Neuronal stem cell (in vitro differentiated cells): ENCODE data around the gene PCMT1.
A peak's percentile ranks its signal among the peaks of the same experiment; 100 is the strongest.

Experiments used
- DNase-seq: peaks from one replicate; pipeline ENCODE4 v3.0.0-alpha.2; 2013; ENCODE audit warnings: low spot score
- H2AFZ ChIP-seq: one replicate; pipeline ENCODE4 v1.6.1; 2013; ENCODE audit warnings: mild to moderate bottlenecking, low read length, inconsistent platforms
- H2AK5ac ChIP-seq: 2 replicates; pipeline ENCODE4 v1.6.1; 2013; ENCODE audit warnings: low read depth, mild to moderate bottlenecking, inconsistent platforms, low read length, moderate library complexity, mixed read lengths
- H2BK120ac ChIP-seq: 2 replicates; pipeline ENCODE4 v1.6.1; 2013; ENCODE audit warnings: low read depth, mild to moderate bottlenecking, inconsistent platforms, low read length, moderate library complexity, mixed read lengths
- H2BK12ac ChIP-seq: one replicate; pipeline ENCODE4 v1.6.1; 2013; ENCODE audit warnings: low read length, inconsistent platforms
- H2BK15ac ChIP-seq: 2 replicates; pipeline ENCODE4 v1.6.1; 2013; ENCODE audit warnings: mild to moderate bottlenecking, low read length, inconsistent platforms, mixed read lengths
- H2BK5ac ChIP-seq: one replicate; pipeline ENCODE4 v1.6.1; 2013; ENCODE audit warnings: inconsistent platforms, mild to moderate bottlenecking, low read length, moderate library complexity
- H3K14ac ChIP-seq: one replicate; pipeline ENCODE4 v1.6.1; 2013; ENCODE audit warnings: low read length, inconsistent platforms
- H3K18ac ChIP-seq: 2 replicates; pipeline ENCODE4 v1.6.1; 2013; ENCODE audit warnings: low read length, inconsistent platforms
- H3K23ac ChIP-seq: 2 replicates; pipeline ENCODE4 v1.6.1; 2013; ENCODE audit warnings: low read depth, mild to moderate bottlenecking, mixed read lengths, low read length, inconsistent platforms; ENCODE audit not compliant: poor library complexity
- H3K27ac ChIP-seq: replicated peaks from 3 replicates; pipeline ENCODE4 v1.5.1; 2013; ENCODE audit warnings: low read length, inconsistent platforms
- H3K27me3 ChIP-seq, 3 experiments: 2 replicates each; pipeline ENCODE4 v1.6.1; 2013; ENCODE audit warnings: low read length in 3 of 3, mild to moderate bottlenecking in 2 of 3, inconsistent platforms in 1 of 3, low read depth in 1 of 3, mixed read lengths in 1 of 3, moderate library complexity in 1 of 3; ENCODE audit not compliant: control insufficient read depth in 3 of 3, insufficient read depth in 3 of 3
- H3K36me3 ChIP-seq, 2 donors: replicated peaks in 1 of 2; 2 replicates each; pipeline ENCODE4 v1.6.1; 2013; ENCODE audit warnings: low read length in 2 of 2; ENCODE audit not compliant: control insufficient read depth in 2 of 2, insufficient read depth in 2 of 2
- H3K4ac ChIP-seq: 2 replicates; pipeline ENCODE4 v1.6.1; 2013; ENCODE audit warnings: inconsistent platforms, mild to moderate bottlenecking, low read length, moderate library complexity
- H3K4me1 ChIP-seq, 2 donors: 1 replicate in 1 of 2; 2 replicates in 1 of 2; pipeline ENCODE4 v1.6.1; 2013; ENCODE audit warnings: low read length in 2 of 2, low read depth in 1 of 2; ENCODE audit not compliant: control insufficient read depth in 2 of 2, insufficient read depth in 1 of 2
- H3K4me2 ChIP-seq: one replicate; pipeline ENCODE4 v1.6.1; 2013; ENCODE audit warnings: mild to moderate bottlenecking, low read length, inconsistent platforms; ENCODE audit not compliant: insufficient read depth, poor library complexity, severe bottlenecking
- H3K4me3 ChIP-seq, 2 donors: 2 replicates each; pipeline ENCODE4 v1.5.1; 2013; ENCODE audit warnings: low read length in 2 of 2, mild to moderate bottlenecking in 2 of 2, inconsistent platforms in 1 of 2, moderate library complexity in 1 of 2
- H3K79me1 ChIP-seq: one replicate; pipeline ENCODE4 v1.6.1; 2013; ENCODE audit warnings: low read depth, mild to moderate bottlenecking, inconsistent platforms, low read length, moderate library complexity
- H3K9ac ChIP-seq: one replicate; pipeline ENCODE4 v1.6.1; 2013; ENCODE audit warnings: mild to moderate bottlenecking, low read depth, low read length, inconsistent platforms; ENCODE audit not compliant: poor library complexity
- H3K9me3 ChIP-seq, 2 donors: replicated peaks in 1 of 2; 2 replicates each; pipeline versions ENCODE3 to v1.6.1; 2013; ENCODE audit warnings: low read length in 2 of 2, mild to moderate bottlenecking in 2 of 2, inconsistent platforms in 1 of 2, low read depth in 1 of 2, mixed read lengths in 1 of 2, moderate library complexity in 1 of 2; ENCODE audit not compliant: control insufficient read depth in 2 of 2, insufficient read depth in 1 of 2
- H4K8ac ChIP-seq: one replicate; pipeline ENCODE4 v1.6.1; 2013; ENCODE audit warnings: low read depth, mild to moderate bottlenecking, inconsistent platforms, low read length, moderate library complexity
- H4K91ac ChIP-seq: one replicate; pipeline ENCODE4 v1.6.1; 2013; ENCODE audit warnings: low read length, low read depth, mild to moderate bottlenecking, inconsistent platforms; ENCODE audit not compliant: poor library complexity
- WGBS, 2 donors: extraction: QIAGEN DNeasy Blood & Tissue Kit; methylation state at CpG; one replicate each; pipeline ENCODE4 v1.1.7; 2013; ENCODE audit warnings: missing lambda C conversion rate in 2 of 2, mixed read lengths in 1 of 2; ENCODE audit not compliant: insufficient read length in 2 of 2, insufficient replicate concordance in 1 of 2; ENCODE audit errors: extremely low coverage in 2 of 2; 5-methylcytosine and 5-hydroxymethylcytosine counted together

PCMT1 gene

DNA sequence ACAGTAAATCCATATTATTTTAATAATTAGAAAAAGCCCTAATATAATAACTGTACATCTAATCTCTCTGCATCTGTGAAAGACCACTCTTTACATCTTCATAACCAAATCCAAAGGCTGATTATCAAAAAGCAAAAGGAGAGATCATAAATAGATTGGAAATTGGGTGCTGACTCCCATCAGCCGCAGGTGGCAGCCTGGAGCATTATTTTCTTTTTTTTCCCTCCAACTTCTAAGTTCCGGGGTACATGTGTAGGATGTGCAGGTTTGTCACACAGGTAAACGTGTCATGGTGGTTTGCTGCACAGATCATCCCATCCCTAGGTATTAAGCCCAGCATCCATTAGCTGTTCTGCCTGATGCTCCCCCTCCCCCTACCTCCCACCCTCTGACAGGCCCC lies 84.1 kb downstream of the PCMT1 start:
- WGBS, 2 donors = no CpG with 5 or more reads among the region's 3 CpGs
- H3K18ac ChIP-seq = no peak overlapping the region
- H3K23ac ChIP-seq = no peak overlapping the region

GRCh38 chr6:149834513-149835481 lies 85.3 kb downstream of the PCMT1 start:
- H3K14ac ChIP-seq = no peak overlapping the region
- H3K4me1 ChIP-seq = peaks cover 0 to 2% of the 10 kb centered on the region in 2 donors
- no peak overlapping the region for H2BK120ac ChIP-seq
- H2AFZ ChIP-seq = no peak overlapping the region
- H3K4ac ChIP-seq = no peak overlapping the region
- H3K23ac ChIP-seq = no peak overlapping the region
- H3K4me3 ChIP-seq = no peak overlapping the region
- H4K8ac ChIP-seq = no peak overlapping the region
- H2BK15ac ChIP-seq = no peak overlapping the region
- H2BK5ac ChIP-seq = no peak overlapping the region
- no peak overlapping the region for H3K9ac ChIP-seq
- H3K27me3 ChIP-seq = no peaks in the 10 kb centered on the region
- no peak overlapping the region for H2AK5ac ChIP-seq
- H3K4me2 ChIP-seq = no peak overlapping the region
- peak; percentile 71 for DNase-seq
- H3K18ac ChIP-seq = no peak overlapping the region
- H3K79me1 ChIP-seq = no peaks in the 10 kb centered on the region
- H3K36me3 ChIP-seq = peaks cover 0 to 43% of the 10 kb centered on the region in 2 donors
- H3K9me3 ChIP-seq = no peaks in the 10 kb centered on the region
- no peak overlapping the region for H2BK12ac ChIP-seq
- no peak overlapping the region for H4K91ac ChIP-seq
- no peak overlapping the region for H3K27ac ChIP-seq
- no CpG with 5 or more reads among the region's 5 CpGs for WGBS, 2 donors

More for the DNA sequence above, 84.1 kb downstream of the PCMT1 start:
- no peak overlapping the region for H2BK12ac ChIP-seq
- no peak overlapping the region for H2AK5ac ChIP-seq
- H3K27me3 ChIP-seq = no peaks in the 10 kb centered on the region
- H3K79me1 ChIP-seq = no peaks in the 10 kb centered on the region
- no peaks in the 10 kb centered on the region for H3K9me3 ChIP-seq
- H3K4me3 ChIP-seq = no peak overlapping the region
- no peak overlapping the region for H3K27ac ChIP-seq
- H2BK5ac ChIP-seq = no peak overlapping the region
- H2AFZ ChIP-seq = no peak overlapping the region
- H3K9ac ChIP-seq = no peak overlapping the region
- no peak overlapping the region for H4K91ac ChIP-seq
- peaks cover 0 to 2% of the 10 kb centered on the region in 2 donors for H3K4me1 ChIP-seq
- no peak overlapping the region for H3K14ac ChIP-seq
- H3K36me3 ChIP-seq = peaks cover 0 to 43% of the 10 kb centered on the region in 2 donors
- no peak for DNase-seq
- no peak overlapping the region for H2BK15ac ChIP-seq
- H3K4me2 ChIP-seq = no peak overlapping the region
- no peak overlapping the region for H4K8ac ChIP-seq
- no peak overlapping the region for H2BK120ac ChIP-seq
- H3K4ac ChIP-seq = no peak overlapping the region

DNA sequence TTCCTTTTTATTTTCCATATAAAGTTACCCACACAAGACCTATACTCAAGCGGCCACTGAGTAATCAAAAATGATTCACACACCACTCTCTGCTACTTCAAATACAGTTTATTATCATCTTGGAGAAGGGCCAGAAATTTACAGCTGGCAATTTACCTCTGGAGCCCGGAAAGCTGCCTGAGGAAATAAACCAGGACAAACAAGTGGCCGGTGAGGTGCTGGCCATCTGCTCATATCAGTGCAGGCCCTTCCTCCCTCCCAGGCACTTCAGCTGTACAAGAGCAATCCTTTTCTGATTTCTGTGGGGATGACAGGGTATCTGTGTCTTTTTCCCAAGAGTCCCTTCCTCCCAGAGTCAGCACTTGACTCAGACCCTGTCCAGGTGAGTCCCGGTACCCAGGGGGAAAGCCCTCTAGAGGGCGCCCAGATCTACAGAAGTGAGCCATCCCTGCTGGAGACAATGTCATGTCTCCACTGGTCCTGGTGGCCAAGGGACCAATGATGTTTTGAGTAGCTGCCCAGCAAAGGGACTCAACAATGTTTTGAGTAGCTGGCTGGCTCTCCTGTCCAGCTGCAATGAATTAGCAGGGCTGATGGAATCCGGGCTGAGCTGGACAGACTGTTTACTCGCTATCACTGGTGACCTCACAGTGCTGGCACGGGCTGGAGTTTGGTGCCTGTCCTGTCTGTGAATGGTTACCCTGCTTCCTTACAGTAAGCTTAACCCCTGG lies 91.0 kb downstream of the PCMT1 start:
- no CpG with 5 or more reads among the region's 8 CpGs for WGBS, 2 donors

GRCh38 chr6:149842331-149842730 lies 92.8 kb downstream of the PCMT1 start:
- no peaks in the 10 kb centered on the region for H3K9me3 ChIP-seq
- WGBS, 2 donors = no CpG with 5 or more reads among the region's 7 CpGs
- H2AFZ ChIP-seq = no peak overlapping the region

More for the DNA sequence above, 91.0 kb downstream of the PCMT1 start:
- H2BK15ac ChIP-seq = no peak overlapping the region
- H4K8ac ChIP-seq = no peak overlapping the region
- no peak overlapping the region for H3K4me3 ChIP-seq
- no peak overlapping the region for H3K4ac ChIP-seq
- H2BK120ac ChIP-seq = no peak overlapping the region
- no peaks in the 10 kb centered on the region for H3K4me1 ChIP-seq
- no peak overlapping the region for H2AK5ac ChIP-seq
- H3K79me1 ChIP-seq = no peaks in the 10 kb centered on the region
- peaks cover 0 to 52% of the 10 kb centered on the region in 2 donors for H3K36me3 ChIP-seq
- H3K9ac ChIP-seq = no peak overlapping the region
- no peak for DNase-seq
- no peak overlapping the region for H3K14ac ChIP-seq
- no peaks in the 10 kb centered on the region for H3K27me3 ChIP-seq
- H3K18ac ChIP-seq = no peak overlapping the region
- H3K9me3 ChIP-seq = no peaks in the 10 kb centered on the region
- no peak overlapping the region for H2AFZ ChIP-seq
- no peak overlapping the region for H2BK12ac ChIP-seq
- H3K27ac ChIP-seq = no peak overlapping the region
- no peak overlapping the region for H2BK5ac ChIP-seq
- H4K91ac ChIP-seq = no peak overlapping the region
- H3K23ac ChIP-seq = no peak overlapping the region
- H3K4me2 ChIP-seq = no peak overlapping the region

More at GRCh38 chr6:149842331-149842730, 92.8 kb downstream of the PCMT1 start:
- H3K4me1 ChIP-seq = no peaks in the 10 kb centered on the region
- no peak overlapping the region for H3K27ac ChIP-seq
- no peak overlapping the region for H4K91ac ChIP-seq
- DNase-seq = no peak
- H3K79me1 ChIP-seq = no peaks in the 10 kb centered on the region
- no peak overlapping the region for H3K18ac ChIP-seq
- no peak overlapping the region for H3K4me2 ChIP-seq
- no peak overlapping the region for H2BK120ac ChIP-seq
- no peak overlapping the region for H3K23ac ChIP-seq
- H3K14ac ChIP-seq = no peak overlapping the region
- no peaks in the 10 kb centered on the region for H3K27me3 ChIP-seq
- H3K9ac ChIP-seq = no peak overlapping the region
- H4K8ac ChIP-seq = no peak overlapping the region
- no peak overlapping the region for H3K4me3 ChIP-seq
- H2BK12ac ChIP-seq = no peak overlapping the region
- H2BK15ac ChIP-seq = no peak overlapping the region
- no peak overlapping the region for H2BK5ac ChIP-seq
- no peak overlapping the region for H3K4ac ChIP-seq
- H3K36me3 ChIP-seq = peaks cover 0 to 41% of the 10 kb centered on the region in 2 donors
- no peak overlapping the region for H2AK5ac ChIP-seq
